Breast epithelium (tissue), 3 donors: ENCODE measurements around the gene SH2B3.

Experiments used
- POLR2A ChIP-seq: fragments of 450-650 bp; IDR thresholded peaks from one replicate; pipeline ENCODE4 v1.6.1; 2016; ENCODE audit warnings: antibody characterized with exemption, mild to moderate bottlenecking, moderate library complexity
- POLR2AphosphoS5 ChIP-seq, 3 donors: sonication (generic); formaldehyde crosslinking; IDR thresholded peaks; one replicate each; pipeline ENCODE4 v1.6.1; 2017; ENCODE audit warnings: antibody characterized with exemption in 3 of 3

DNA sequence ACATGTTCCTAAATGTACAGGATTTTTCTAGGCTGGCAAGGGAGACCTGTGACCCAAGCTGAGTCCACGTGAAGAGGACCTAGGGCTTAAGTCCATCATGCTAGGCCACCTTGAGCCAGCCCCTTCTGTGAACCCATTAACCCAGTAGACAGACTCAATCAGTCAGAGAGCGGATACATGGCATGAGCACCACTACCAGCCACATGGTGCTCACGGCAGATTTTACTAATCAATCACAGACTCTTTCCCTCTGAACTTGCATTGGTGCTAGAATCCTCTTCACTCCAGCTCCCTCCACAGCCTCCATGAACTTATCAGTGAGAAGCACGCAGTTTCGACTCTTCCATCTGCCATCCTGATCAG, 45.8 kb upstream of the SH2B3 start:
- TF ChIP-seq POLR2AphosphoS5 (IDR thresholded peaks at IDR 0.05), result no peak
- no peak for TF ChIP-seq POLR2A
